Liver (tissue), 3 donors: ENCODE measurements around the gene NRG3.

Source experiments
- RXRA ChIP-seq, 2 donors: IDR thresholded peaks; 2 replicates each; pipeline ENCODE4 v1.6.1; 2017 to 2018; ENCODE audit warnings: antibody characterized with exemption in 2 of 2, mild to moderate bottlenecking in 1 of 2
- SP1 ChIP-seq: IDR thresholded peaks from 2 replicates; pipeline ENCODE4 v1.6.1; 2018; ENCODE audit warnings: antibody characterized with exemption, mild to moderate bottlenecking
- TAF1 ChIP-seq: conservative IDR thresholded peaks from 2 replicates; pipeline ENCODE4 v1.6.1; 2016; ENCODE audit warnings: antibody characterized with exemption, mild to moderate bottlenecking
- TF ChIP-seq, protein P1 (sequence below): IDR thresholded peaks from 2 replicates; pipeline ENCODE4 v1.6.1; 2016; ENCODE audit warnings: antibody characterized with exemption
- TF ChIP-seq, protein P2 (sequence below): fragments of 150-350 bp; IDR thresholded peaks from 2 replicates; pipeline ENCODE4 v1.5.1; 2017; ENCODE audit warnings: improper control_type of control experiment, low read depth, low read length; ENCODE audit not compliant: missing input control
- donor health status: healthy.
- donor health status: healthy.

DNA sequence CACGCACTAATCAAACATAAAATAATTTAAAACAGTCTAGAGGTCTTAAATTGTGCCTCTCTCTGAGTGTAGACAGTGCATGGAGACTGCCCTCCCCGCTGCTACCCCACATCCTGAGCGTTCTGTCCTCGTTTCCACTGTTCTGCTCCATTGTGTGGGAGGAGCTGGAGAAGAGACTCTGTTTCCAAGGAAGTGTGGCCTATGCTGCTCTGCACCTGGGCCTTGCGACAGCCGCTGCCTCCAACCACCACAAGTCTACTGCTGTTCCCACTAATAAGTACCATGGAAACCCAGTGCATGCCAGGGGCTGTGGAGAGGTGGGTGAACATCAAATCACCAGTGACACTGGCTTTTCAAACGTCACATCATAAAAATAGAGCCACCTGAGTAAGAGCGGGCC lies 19.6 kb downstream of the NRG3 start:
- TF ChIP-seq, protein P1, sequence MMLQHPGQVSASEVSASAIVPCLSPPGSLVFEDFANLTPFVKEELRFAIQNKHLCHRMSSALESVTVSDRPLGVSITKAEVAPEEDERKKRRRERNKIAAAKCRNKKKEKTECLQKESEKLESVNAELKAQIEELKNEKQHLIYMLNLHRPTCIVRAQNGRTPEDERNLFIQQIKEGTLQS = no peak
- TF ChIP-seq RXRA (IDR thresholded peaks at IDR 0.05) (no peak), TAF1 (no peak), SP1 (no peak)
- TF ChIP-seq, protein P2, sequence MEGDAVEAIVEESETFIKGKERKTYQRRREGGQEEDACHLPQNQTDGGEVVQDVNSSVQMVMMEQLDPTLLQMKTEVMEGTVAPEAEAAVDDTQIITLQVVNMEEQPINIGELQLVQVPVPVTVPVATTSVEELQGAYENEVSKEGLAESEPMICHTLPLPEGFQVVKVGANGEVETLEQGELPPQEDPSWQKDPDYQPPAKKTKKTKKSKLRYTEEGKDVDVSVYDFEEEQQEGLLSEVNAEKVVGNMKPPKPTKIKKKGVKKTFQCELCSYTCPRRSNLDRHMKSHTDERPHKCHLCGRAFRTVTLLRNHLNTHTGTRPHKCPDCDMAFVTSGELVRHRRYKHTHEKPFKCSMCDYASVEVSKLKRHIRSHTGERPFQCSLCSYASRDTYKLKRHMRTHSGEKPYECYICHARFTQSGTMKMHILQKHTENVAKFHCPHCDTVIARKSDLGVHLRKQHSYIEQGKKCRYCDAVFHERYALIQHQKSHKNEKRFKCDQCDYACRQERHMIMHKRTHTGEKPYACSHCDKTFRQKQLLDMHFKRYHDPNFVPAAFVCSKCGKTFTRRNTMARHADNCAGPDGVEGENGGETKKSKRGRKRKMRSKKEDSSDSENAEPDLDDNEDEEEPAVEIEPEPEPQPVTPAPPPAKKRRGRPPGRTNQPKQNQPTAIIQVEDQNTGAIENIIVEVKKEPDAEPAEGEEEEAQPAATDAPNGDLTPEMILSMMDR = no peak
